Right forelimb (tissue), 1 donor: Measurements from ENCODE around the gene MYBBP1A.
A peak's percentile ranks its signal among the peaks of the same experiment; 100 is the strongest.

Source experiments
- DNase-seq: peaks from one replicate; pipeline ENCODE4 v3.0.0-alpha.2; 2018

MYBBP1A gene

GRCh38 chr17:4514206-4514605 lies 41.0 kb downstream of the MYBBP1A start:
- DNase-seq, result no peak

GRCh38 chr17:4513113-4514032 lies 41.8 kb downstream of the MYBBP1A start:
- no peak for DNase-seq

GRCh38 chr17:4512156-4513112 lies 42.8 kb downstream of the MYBBP1A start:
- DNase-seq, result no peak

- no peak for DNase-seq
Measured at GRCh38 chr17:4511199-4511932, 43.8 kb downstream of the MYBBP1A start.

- DNase-seq, result no peak
Measured at GRCh38 chr17:4510618-4510941, 44.6 kb downstream of the MYBBP1A start.

- no peak for DNase-seq
Measured at GRCh38 chr17:4509923-4510617, 45.1 kb downstream of the MYBBP1A start.

GRCh38 chr17:4509401-4509800 lies 45.8 kb downstream of the MYBBP1A start:
- no peak for DNase-seq

- DNase-seq, result no peak
Measured at GRCh38 chr17:4508207-4508606, 47.0 kb downstream of the MYBBP1A start.

- DNase-seq, result no peak
Measured at GRCh38 chr17:4507361-4508111, 47.6 kb downstream of the MYBBP1A start.

GRCh38 chr17:4506892-4507291 lies 48.3 kb downstream of the MYBBP1A start:
- no peak for DNase-seq

GRCh38 chr17:4506175-4506813 lies 48.9 kb downstream of the MYBBP1A start:
- peak; percentile 67 for DNase-seq

GRCh38 chr17:4505187-4505586 lies 50.0 kb downstream of the MYBBP1A start:
- no peak for DNase-seq

GRCh38 chr17:4504188-4504587 lies 51.0 kb downstream of the MYBBP1A start:
- DNase-seq, result no peak

GRCh38 chr17:4503283-4504025 lies 51.7 kb downstream of the MYBBP1A start:
- no peak for DNase-seq

GRCh38 chr17:4502466-4503154 lies 52.6 kb downstream of the MYBBP1A start:
- DNase-seq, result no peak

- no peak for DNase-seq
Measured at GRCh38 chr17:4501295-4501949, 53.8 kb downstream of the MYBBP1A start.

GRCh38 chr17:4500191-4500571 lies 55.0 kb downstream of the MYBBP1A start:
- DNase-seq, result no peak

- no peak for DNase-seq
Measured at GRCh38 chr17:4499431-4500190, 55.6 kb downstream of the MYBBP1A start.
